Common myeloid progenitor, CD34-positive (primary cell): ENCODE data around the gene PCK1.

Experiments used
- CTCF ChIA-PET: fragments of 350-600 bp; sonication (Branson Sonifier 250); formaldehyde crosslinking; loops from one replicate; lab custom pipeline; 2021; ENCODE audit warnings: antibody characterized with exemption; lab: Charles Lee
- POLR2A ChIA-PET: fragments of 350-600 bp; sonication (Branson Sonifier 250); formaldehyde crosslinking; loops from one replicate; lab custom pipeline; 2021; ENCODE audit warnings: antibody characterized with exemption; lab: Charles Lee
- DNase-seq, 3 donors: peaks; one replicate each; pipeline versions ENCODE4 v3.0.0 to v3.0.0-alpha.2; 2013
- H3K27ac ChIP-seq, 2 experiments: 1 replicate in 1 of 2; 2 replicates in 1 of 2; pipeline ENCODE4 v1.7.0; 2013; ENCODE audit warnings: inconsistent platforms in 2 of 2, low read length in 2 of 2, mild to moderate bottlenecking in 2 of 2, low read depth in 1 of 2, moderate library complexity in 1 of 2; ENCODE audit not compliant: severe bottlenecking in 2 of 2, insufficient read depth in 1 of 2, poor library complexity in 1 of 2
- H3K27me3 ChIP-seq, 5 experiments: replicated peaks in 2 of 5; 1 replicate in 3 of 5; 2 replicates in 2 of 5; pipeline versions ENCODE4 v1.6.1 to v1.7.0; 2013; ENCODE audit warnings: low read length in 4 of 5, mild to moderate bottlenecking in 2 of 5, moderate library complexity in 2 of 5, inconsistent platforms in 1 of 5; ENCODE audit not compliant: insufficient read depth in 5 of 5, control insufficient read depth in 4 of 5
- H3K36me3 ChIP-seq, 4 experiments: 1 replicate in 2 of 4; 2 replicates in 2 of 4; pipeline versions ENCODE4 v1.6.1 to v1.7.0; 2013; ENCODE audit warnings: low read length in 3 of 4, control low read depth in 1 of 4, mild to moderate bottlenecking in 1 of 4; ENCODE audit not compliant: control insufficient read depth in 4 of 4, insufficient read depth in 4 of 4
- H3K4me1 ChIP-seq, 4 experiments: 1 replicate in 3 of 4; 2 replicates in 1 of 4; pipeline versions ENCODE4 v1.6.1 to v1.7.1; 2013; ENCODE audit warnings: low read length in 3 of 4, mild to moderate bottlenecking in 3 of 4, control low read depth in 1 of 4, inconsistent platforms in 1 of 4, moderate library complexity in 1 of 4; ENCODE audit not compliant: control insufficient read depth in 4 of 4, insufficient read depth in 4 of 4; ENCODE audit errors: control extremely low read depth in 1 of 4
- H3K4me3 ChIP-seq, 7 experiments: 1 replicate in 4 of 7; 2 replicates in 3 of 7; pipeline versions ENCODE4 v1.5.1 to v1.7.0; 2013; ENCODE audit warnings: mild to moderate bottlenecking in 7 of 7, low read length in 6 of 7, moderate library complexity in 6 of 7, inconsistent platforms in 2 of 7, low read depth in 2 of 7, control low read depth in 1 of 7; ENCODE audit not compliant: insufficient read depth in 4 of 7, control insufficient read depth in 1 of 7; ENCODE audit errors: extremely low read depth in 1 of 7
- H3K9me3 ChIP-seq, 5 experiments: 1 replicate in 4 of 5; 2 replicates in 1 of 5; pipeline versions ENCODE4 v1.6.1 to v1.7.1; 2013; ENCODE audit warnings: low read length in 4 of 5, mild to moderate bottlenecking in 2 of 5, inconsistent platforms in 1 of 5, low read depth in 1 of 5, moderate library complexity in 1 of 5; ENCODE audit not compliant: control insufficient read depth in 4 of 5, insufficient read depth in 2 of 5; ENCODE audit errors: control extremely low read depth in 1 of 5
- WGBS: methylation state at CpG from one replicate; pipeline ENCODE4 v1.1.5; 2013; ENCODE audit not compliant: insufficient coverage; 5-methylcytosine and 5-hydroxymethylcytosine counted together

The PCK1 gene

DNA sequence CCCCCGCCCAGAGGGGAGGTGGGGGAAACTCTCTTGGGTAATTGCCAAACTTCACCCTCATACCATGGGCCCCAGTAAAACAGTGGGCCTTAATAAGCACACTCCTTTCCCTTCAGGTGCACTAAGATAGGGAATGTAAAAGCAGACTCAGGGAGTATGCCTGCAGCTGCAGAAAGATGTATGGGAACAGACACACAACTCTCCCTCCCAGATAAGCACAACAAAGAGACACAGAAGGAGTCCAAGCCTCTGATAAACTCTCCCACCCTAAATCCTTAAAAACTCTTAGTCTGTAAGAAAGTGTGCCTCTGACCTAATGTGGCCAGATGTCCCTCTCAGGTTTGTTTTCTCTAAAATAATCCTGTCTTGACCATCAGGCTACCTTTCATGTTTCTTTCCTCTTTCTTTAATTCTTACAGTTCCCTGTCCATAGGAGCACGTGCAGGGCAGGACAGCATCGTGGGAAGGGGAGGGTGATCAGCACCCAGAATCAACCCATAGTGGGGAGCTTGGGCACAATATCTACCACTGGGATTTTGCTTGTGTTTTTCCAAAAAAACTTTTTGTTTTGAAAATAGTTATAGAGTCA is 24.7 kb upstream of the PCK1 start:
- no CpG with 5 or more reads among the region's 3 CpGs for whole genome bisulfite sequencing
- POLR2A ChIA-PET: no interaction called here
- Histone ChIP-seq H3K4me1 (no peaks in the 10 kb centered on the region), H3K27me3 (peaks cover 2 to 28% (median 9%) of the 10 kb centered on the region in 5 experiments), H3K9me3 (peaks cover 0 to 16% (median 2%) of the 10 kb centered on the region in 5 experiments), H3K4me3 (no peak overlapping the region), H3K27ac (no peak overlapping the region), H3K36me3 (no peaks in the 10 kb centered on the region)
- no peak for DNase-seq
- CTCF ChIA-PET: interaction anchor here (3.4 kb wide), 1 partner anchor 9 kb away, joined by 8 read pairs; no protein-coding TSS in a partner anchor

DNA sequence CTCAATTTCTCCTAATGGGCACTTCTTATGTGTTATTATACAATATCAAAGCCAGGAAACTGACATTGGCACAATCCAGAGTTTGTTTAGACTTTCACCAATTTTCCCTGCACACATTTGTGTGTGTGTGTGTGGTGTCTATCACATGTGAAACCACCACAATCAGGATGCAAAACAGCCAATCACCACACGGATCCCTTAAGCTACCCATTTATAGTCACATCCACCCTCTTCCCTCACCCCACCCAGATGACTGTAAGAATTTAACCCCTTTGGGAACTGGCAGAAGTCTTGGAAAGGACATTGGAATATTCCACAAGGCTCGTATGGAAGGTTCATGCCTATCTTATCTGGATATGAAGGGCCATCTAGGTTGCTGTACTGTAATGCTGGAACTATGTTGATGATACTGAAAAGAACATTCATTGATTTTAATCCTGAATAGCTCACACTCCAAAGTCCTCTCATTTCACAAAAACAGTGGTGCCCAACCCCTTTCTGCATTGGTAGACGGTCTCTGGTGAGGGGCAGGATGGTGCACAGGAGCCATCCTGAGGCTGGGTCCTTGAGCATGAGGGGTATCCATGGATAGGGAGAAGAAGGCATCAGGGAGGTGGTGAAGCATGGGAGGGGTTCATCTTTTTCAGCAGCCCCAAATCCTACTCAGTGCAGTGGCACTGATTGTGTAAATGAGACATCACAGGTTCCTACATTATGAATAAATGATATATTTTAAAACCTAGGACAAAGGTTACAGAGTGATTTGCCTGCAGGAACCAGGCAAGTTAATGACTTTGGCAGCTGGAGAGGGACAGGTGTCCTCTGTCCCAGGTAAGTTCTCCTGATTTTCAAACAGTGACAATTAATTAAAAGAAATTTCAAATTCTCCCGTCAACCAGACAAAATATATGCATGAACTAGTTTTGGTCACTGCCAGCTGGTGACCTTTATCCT is 23.9 kb upstream of the PCK1 start:
- no peak overlapping the region for H3K27ac ChIP-seq
- H3K9me3 ChIP-seq: peaks cover 0 to 16% (median 2%) of the 10 kb centered on the region in 5 experiments
- no peaks in the 10 kb centered on the region for H3K4me1 ChIP-seq
- no peak overlapping the region for H3K4me3 ChIP-seq
- POLR2A ChIA-PET: no interaction called here
- CTCF ChIA-PET: interaction anchor here (3.4 kb wide), 1 partner anchor 10 kb away, joined by 8 read pairs; no protein-coding TSS in a partner anchor
- no peak for DNase-seq
- H3K27me3 ChIP-seq: peaks cover 0 to 32% (median 9%) of the 10 kb centered on the region in 5 experiments
- 96% methylated on average over 2 of the region's 4 CpGs for WGBS
- H3K36me3 ChIP-seq: no peaks in the 10 kb centered on the region

DNA sequence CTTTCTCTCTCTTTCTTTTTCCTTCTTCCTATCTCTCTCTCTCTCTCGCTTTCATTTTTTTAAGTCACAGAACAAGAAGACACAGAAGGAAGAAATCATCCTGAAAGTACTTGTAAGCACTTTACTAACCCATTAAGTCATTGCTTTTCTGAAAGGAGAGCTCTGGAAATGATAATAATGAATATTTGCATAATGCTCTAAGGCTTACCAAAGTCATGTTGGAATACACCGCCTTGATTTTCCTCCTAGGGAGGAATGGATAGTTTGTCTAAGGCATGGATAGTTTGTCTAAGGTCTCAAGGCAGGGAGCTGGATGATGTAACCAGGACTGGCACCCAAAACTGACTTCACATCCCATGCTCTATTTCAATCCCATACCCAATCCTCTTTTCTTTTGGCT is 23.1 kb upstream of the PCK1 start:
- no peaks in the 10 kb centered on the region for H3K36me3 ChIP-seq
- WGBS: no CpG with 5 or more reads among the region's 2 CpGs
- peaks cover 0 to 16% (median 2%) of the 10 kb centered on the region in 5 experiments for H3K9me3 ChIP-seq
- DNase-seq: no peak
- no peak overlapping the region for H3K27ac ChIP-seq
- no peaks in the 10 kb centered on the region for H3K4me1 ChIP-seq
- ChIA-PET POLR2A (no interaction called here), CTCF (interaction anchor here (3.4 kb wide), 1 partner anchor 11 kb away, joined by 8 read pairs; no protein-coding TSS in a partner anchor)
- H3K4me3 ChIP-seq: no peak overlapping the region
- peaks cover 0 to 32% (median 9%) of the 10 kb centered on the region in 5 experiments for H3K27me3 ChIP-seq

DNA sequence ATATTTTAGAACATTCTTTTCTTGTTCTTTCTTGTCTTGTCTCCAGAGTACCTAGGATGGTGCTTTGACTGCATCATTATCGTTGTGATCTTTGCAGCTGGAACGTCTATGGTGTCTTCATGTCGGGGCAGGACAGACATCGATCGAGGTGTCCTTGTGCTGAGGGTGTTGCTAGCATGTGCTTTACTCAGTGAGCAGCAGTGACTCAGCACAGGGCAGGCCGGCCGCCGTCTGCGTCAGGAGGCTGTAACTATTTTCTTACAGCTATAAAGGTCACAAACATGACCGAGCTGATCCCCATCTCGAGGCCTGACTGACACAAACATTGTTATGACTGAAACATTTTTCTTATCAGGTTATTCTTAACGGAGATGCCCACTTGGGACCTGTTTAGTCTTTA is 21.0 kb upstream of the PCK1 start:
- Histone ChIP-seq H3K27me3 (peaks cover 0 to 30% (median 20%) of the 10 kb centered on the region in 5 experiments), H3K9me3 (peaks cover 0 to 16% (median 0%) of the 10 kb centered on the region in 5 experiments), H3K4me1 (no peaks in the 10 kb centered on the region), H3K27ac (no peak overlapping the region), H3K36me3 (no peaks in the 10 kb centered on the region), H3K4me3 (no peak overlapping the region)
- WGBS: 95% methylated on average over 12 of the region's 12 CpGs
- CTCF ChIA-PET: interaction anchor here (1.4 kb wide), 1 partner anchor 8 kb away, joined by 5 read pairs; no protein-coding TSS in a partner anchor
- POLR2A ChIA-PET: no interaction called here
- no peak for DNase-seq

DNA sequence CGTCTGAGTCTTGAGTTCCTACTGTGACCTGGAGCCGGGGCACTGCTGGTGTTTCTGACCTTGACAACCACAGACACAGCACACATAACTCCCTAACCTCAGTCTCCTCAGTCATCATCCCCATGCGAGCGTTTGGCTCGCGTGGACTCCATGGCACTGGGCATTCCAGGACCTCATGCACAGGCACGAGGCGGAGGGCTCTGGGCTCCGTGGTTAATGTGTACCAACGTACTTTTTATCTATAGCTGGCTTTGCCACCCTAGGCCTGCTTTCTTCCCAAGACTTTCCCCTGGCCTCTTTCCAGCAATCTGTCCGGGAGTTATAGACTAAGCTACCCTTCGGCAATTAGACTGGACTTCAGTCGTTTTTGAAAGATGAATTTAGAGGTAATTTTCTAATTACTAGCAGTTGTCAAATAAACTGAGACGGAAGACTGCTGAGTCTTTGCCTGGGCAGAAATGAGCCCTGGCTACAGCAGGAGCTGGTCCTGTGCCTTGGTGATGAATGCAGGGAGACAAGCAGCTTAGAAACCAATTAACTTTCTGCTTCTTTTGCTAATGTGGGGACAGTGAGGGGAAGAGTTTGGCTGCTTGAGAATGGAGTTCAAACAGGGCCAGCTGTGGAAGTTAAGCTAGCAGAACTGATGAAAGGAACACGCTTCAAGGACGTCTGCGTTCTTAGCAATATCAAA is 19.9 kb upstream of the PCK1 start:
- Histone ChIP-seq H3K4me3 (no peak overlapping the region), H3K36me3 (no peaks in the 10 kb centered on the region), H3K27ac (no peak overlapping the region), H3K27me3 (peaks cover 0 to 25% (median 19%) of the 10 kb centered on the region in 5 experiments), H3K4me1 (no peaks in the 10 kb centered on the region), H3K9me3 (peaks cover 0 to 14% (median 0%) of the 10 kb centered on the region in 5 experiments)
- 92% methylated on average over 14 of the region's 17 CpGs for WGBS
- CTCF ChIA-PET: interaction anchor here (0.6 kb wide), 1 partner anchor 44 kb away, joined by 3 read pairs; no protein-coding TSS in a partner anchor
- DNase-seq: no peak
- POLR2A ChIA-PET: no interaction called here

DNA sequence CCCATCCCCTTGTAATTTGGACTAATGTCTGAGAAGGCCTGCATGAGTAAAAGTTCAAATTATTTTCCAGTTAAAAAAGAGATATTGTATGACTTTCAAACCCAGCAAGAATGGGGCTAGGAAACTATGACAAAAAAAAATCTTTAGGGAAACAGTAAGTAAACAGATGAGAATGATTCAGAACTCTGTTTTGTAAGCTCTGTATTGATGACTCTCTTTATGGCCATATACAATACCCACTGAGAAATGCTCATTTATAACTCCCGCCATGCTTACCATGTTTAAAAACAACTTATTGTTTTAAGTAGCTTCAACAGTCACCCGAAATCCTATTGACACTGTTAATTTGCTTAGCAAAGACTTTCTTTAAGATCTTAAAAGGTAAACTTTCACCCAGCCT is 17.2 kb upstream of the PCK1 start:
- H3K4me1 ChIP-seq: no peaks in the 10 kb centered on the region

More for the DNA sequence above, 17.2 kb upstream of the PCK1 start:
- peaks cover 0 to 5% (median 0%) of the 10 kb centered on the region in 5 experiments for H3K9me3 ChIP-seq
- H3K36me3 ChIP-seq: no peaks in the 10 kb centered on the region
- H3K27me3 ChIP-seq: peaks cover 2 to 18% (median 14%) of the 10 kb centered on the region in 5 experiments
- ChIA-PET POLR2A (no interaction called here), CTCF (no interaction called here)
- DNase-seq: no peak
- WGBS: 92% methylated on average over 2 of the region's 2 CpGs
- no peak overlapping the region for H3K4me3 ChIP-seq
- no peak overlapping the region for H3K27ac ChIP-seq
